Hepatocyte (in vitro differentiated cells): ENCODE data around the gene VIPR2. TPM values are rescaled to one million over a fixed set of nuclear protein-coding genes. Genes with fewer than 3 reads are reported as not detected.

Experiments used
- DNase-seq: peaks from one replicate; pipeline ENCODE4 v3.0.0-alpha.2; 2016; ENCODE audit warnings: low spot score
- H2AFZ ChIP-seq: fragments of 200-600 bp; sonication (generic); 2 replicates; pipeline ENCODE4 v1.6.0; 2016; ENCODE audit warnings: antibody characterized with exemption, mild to moderate bottlenecking
- H3K27ac ChIP-seq: fragments of 200-600 bp; sonication (generic); 2 replicates; pipeline ENCODE4 v1.5.1; 2016; ENCODE audit warnings: mild to moderate bottlenecking
- H3K27me3 ChIP-seq: fragments of 200-600 bp; sonication (generic); 2 replicates; pipeline ENCODE4 v1.6.1; 2016
- H3K36me3 ChIP-seq: fragments of 200-600 bp; sonication (generic); replicated peaks from 2 replicates; pipeline ENCODE4 v1.5.1; 2016; ENCODE audit warnings: low read depth; ENCODE audit not compliant: insufficient read depth
- H3K4me1 ChIP-seq: fragments of 200-600 bp; sonication (generic); 2 replicates; pipeline ENCODE4 v1.5.1; 2016; ENCODE audit warnings: mild to moderate bottlenecking, moderate library complexity; ENCODE audit not compliant: insufficient read depth
- H3K4me2 ChIP-seq: fragments of 200-600 bp; sonication (generic); 2 replicates; pipeline ENCODE4 v1.6.0; 2016
- H3K4me3 ChIP-seq: fragments of 200-600 bp; sonication (generic); 2 replicates; pipeline ENCODE4 v1.5.1; 2016; ENCODE audit warnings: mild to moderate bottlenecking
- H3K79me2 ChIP-seq: fragments of 200-600 bp; sonication (generic); 2 replicates; pipeline ENCODE4 v1.6.0; 2017; ENCODE audit warnings: mild to moderate bottlenecking
- H3K9me2 ChIP-seq: fragments of 200-600 bp; sonication (generic); replicated peaks from 2 replicates; pipeline ENCODE4 v1.6.0; 2017; ENCODE audit warnings: mild to moderate bottlenecking; ENCODE audit not compliant: insufficient read depth
- H3K9me3 ChIP-seq: fragments of 200-600 bp; sonication (generic); 2 replicates; pipeline ENCODE4 v1.5.1; 2016; ENCODE audit warnings: low read depth, mild to moderate bottlenecking
- H4K20me1 ChIP-seq: fragments of 200-600 bp; sonication (generic); 2 replicates; pipeline ENCODE4 v1.6.0; 2016; ENCODE audit warnings: mild to moderate bottlenecking; ENCODE audit not compliant: insufficient read depth, poor library complexity, severe bottlenecking
- CTCF ChIP-seq: fragments of 200-600 bp; sonication (generic); IDR thresholded peaks from 2 replicates; pipeline ENCODE4 v1.5.1; 2016; ENCODE audit warnings: antibody characterized with exemption, mild to moderate bottlenecking; ENCODE audit not compliant: poor library complexity
- EZH2 ChIP-seq: fragments of 200-600 bp; sonication (generic); IDR thresholded peaks from 2 replicates; pipeline ENCODE4 v1.6.1; 2016; ENCODE audit warnings: antibody characterized with exemption, mild to moderate bottlenecking, borderline replicate concordance
- EZH2phosphoT487 ChIP-seq: fragments of 200-600 bp; sonication (generic); IDR thresholded peaks from one replicate; pipeline ENCODE4 v1.6.1; 2018; ENCODE audit warnings: antibody characterized with exemption, mild to moderate bottlenecking, low read depth, moderate library complexity; ENCODE audit not compliant: unreplicated experiment, severe bottlenecking
- WGBS: methylation state at CpG from one replicate; pipeline ENCODE4 v1.1.6; 2016; ENCODE audit warnings: low lambda C conversion rate; ENCODE audit errors: missing lambda C conversion rate; 5-methylcytosine and 5-hydroxymethylcytosine counted together
- polyA plus RNA-seq: library from polyadenylated mRNA; unstranded; fragments of >200 nt; fragmentation: Nextera tagmentation; extraction: Ambion mirVana; gene quantifications from 2 replicates; pipeline ENCODE4 v1.2.1, GENCODE V29; 2016
- total RNA-seq: library from RNA; depleted of rRNA; stranded (reverse); fragments of >200 nt; gene quantifications from 2 replicates; pipeline ENCODE4 v1.2.3, GENCODE V29; 2014

Gene VIPR2
- total and polyA plus RNA-seq, 2 experiments from 2014 or later, result 2.7 to 3.4 TPM

- no peaks in the 10 kb centered on the region for H3K36me3 ChIP-seq
- WGBS, result 92% methylated on average over 18 of the region's 18 CpGs
- H3K4me1 ChIP-seq, result peaks cover 5% of the 10 kb centered on the region
- H3K27me3 ChIP-seq, result no peaks in the 10 kb centered on the region
- TF ChIP-seq EZH2, result no peak
- TF ChIP-seq CTCF, result no peak
- no peak for TF ChIP-seq EZH2phosphoT487
- no peaks in the 10 kb centered on the region for H3K79me2 ChIP-seq
- no peaks in the 10 kb centered on the region for H4K20me1 ChIP-seq
- no peak overlapping the region for H2AFZ ChIP-seq
- H3K9me3 ChIP-seq, result no peaks in the 10 kb centered on the region
- H3K9me2 ChIP-seq, result no peaks in the 10 kb centered on the region
- H3K4me3 ChIP-seq, result no peak overlapping the region
- H3K4me2 ChIP-seq, result no peak overlapping the region
- no peak for DNase-seq
- H3K27ac ChIP-seq, result no peak overlapping the region
Measured at GRCh38 chr7:159066816-159067575, 77.7 kb downstream of the VIPR2 start.

GRCh38 chr7:159065852-159066480 is 78.7 kb downstream of the VIPR2 start:
- DNase-seq, result no peak
- Histone ChIP-seq H3K4me3 (no peak overlapping the region), H3K9me3 (no peaks in the 10 kb centered on the region), H3K36me3 (no peaks in the 10 kb centered on the region), H3K27ac (no peak overlapping the region), H3K27me3 (no peaks in the 10 kb centered on the region), H3K79me2 (no peaks in the 10 kb centered on the region), H3K9me2 (no peaks in the 10 kb centered on the region), H4K20me1 (no peaks in the 10 kb centered on the region), H3K4me2 (no peak overlapping the region), H3K4me1 (peaks cover 5% of the 10 kb centered on the region), H2AFZ (no peak overlapping the region)
- WGBS, result 94% methylated on average over 26 of the region's 26 CpGs
- TF ChIP-seq EZH2phosphoT487 (no peak), CTCF (no peak), EZH2 (no peak)

GRCh38 chr7:159064816-159065510 is 79.7 kb downstream of the VIPR2 start:
- 90% methylated on average over 23 of the region's 23 CpGs for WGBS
- no peaks in the 10 kb centered on the region for H3K27me3 ChIP-seq
- H2AFZ ChIP-seq, result no peak overlapping the region
- H3K79me2 ChIP-seq, result no peaks in the 10 kb centered on the region
- H3K4me2 ChIP-seq, result no peak overlapping the region
- H3K9me3 ChIP-seq, result no peaks in the 10 kb centered on the region
- no peak for TF ChIP-seq EZH2phosphoT487
- TF ChIP-seq CTCF, result no peak
- no peak for TF ChIP-seq EZH2
- H3K27ac ChIP-seq, result no peak overlapping the region
- DNase-seq, result no peak
- H3K4me1 ChIP-seq, result no peaks in the 10 kb centered on the region
- H3K4me3 ChIP-seq, result no peak overlapping the region
- no peaks in the 10 kb centered on the region for H4K20me1 ChIP-seq
- no peaks in the 10 kb centered on the region for H3K36me3 ChIP-seq
- no peaks in the 10 kb centered on the region for H3K9me2 ChIP-seq
